H9 (cell line): Measurements from ENCODE around the gene EBPL. TPM values are rescaled to one million over a fixed set of nuclear protein-coding genes. Genes with fewer than 3 reads are reported as not detected.

Experiments
- DNase-seq: peaks from one replicate; pipeline ENCODE4 v3.0.0-alpha.2; 2017
- H2AFZ ChIP-seq: one replicate; pipeline ENCODE4 v1.6.1; 2013; ENCODE audit warnings: mild to moderate bottlenecking, low read length, control low read depth, moderate library complexity
- H2AK5ac ChIP-seq: 2 replicates; pipeline ENCODE4 v1.6.1; 2013; ENCODE audit warnings: low read length, control low read depth, mixed read lengths; ENCODE audit not compliant: insufficient read length
- H2BK120ac ChIP-seq: one replicate; pipeline ENCODE4 v1.6.1; 2013; ENCODE audit warnings: low read depth, mild to moderate bottlenecking, low read length, control low read depth, inconsistent platforms; ENCODE audit not compliant: poor library complexity, severe bottlenecking
- H2BK12ac ChIP-seq: 2 replicates; pipeline ENCODE4 v1.6.1; 2013; ENCODE audit warnings: low read length, control low read depth, mixed read lengths, low read depth; ENCODE audit not compliant: insufficient read length
- H2BK15ac ChIP-seq: 2 replicates; pipeline ENCODE4 v1.6.1; 2013; ENCODE audit warnings: low read depth, low read length, control low read depth
- H2BK20ac ChIP-seq: one replicate; pipeline ENCODE4 v1.6.1; 2013; ENCODE audit warnings: low read depth, mild to moderate bottlenecking, low read length, control low read depth, inconsistent platforms; ENCODE audit not compliant: poor library complexity, severe bottlenecking
- H2BK5ac ChIP-seq: 2 replicates; pipeline ENCODE4 v1.6.1; 2013; ENCODE audit warnings: low read length, control low read depth, mixed read lengths; ENCODE audit not compliant: insufficient read length
- H3K14ac ChIP-seq: 2 replicates; pipeline ENCODE4 v1.6.1; 2013; ENCODE audit warnings: low read length, control low read depth; ENCODE audit not compliant: insufficient read depth
- H3K18ac ChIP-seq: 2 replicates; pipeline ENCODE4 v1.6.1; 2013; ENCODE audit warnings: low read depth, mild to moderate bottlenecking, mixed read lengths, low read length, control low read depth; ENCODE audit not compliant: insufficient read length
- H3K23ac ChIP-seq: 2 replicates; pipeline ENCODE4 v1.6.1; 2013; ENCODE audit warnings: low read length, control low read depth, mixed read lengths, low read depth; ENCODE audit not compliant: insufficient read length
- H3K23me2 ChIP-seq: 2 replicates; pipeline ENCODE4 v1.6.1; 2013; ENCODE audit warnings: low read depth, mild to moderate bottlenecking, mixed read lengths, low read length, control low read depth; ENCODE audit not compliant: insufficient read length, poor library complexity, severe bottlenecking
- H3K27ac ChIP-seq: 2 replicates; pipeline ENCODE4 v1.5.1; 2013; ENCODE audit warnings: low read length, control low read depth, mixed read lengths, low read depth; ENCODE audit not compliant: insufficient read length
- H3K27me3 ChIP-seq: 2 replicates; pipeline ENCODE4 v1.6.1; 2013; ENCODE audit warnings: low read length, control low read depth, inconsistent platforms; ENCODE audit not compliant: insufficient read depth
- H3K4ac ChIP-seq: 2 replicates; pipeline ENCODE4 v1.6.1; 2013; ENCODE audit warnings: low read depth, mild to moderate bottlenecking, control low read depth, inconsistent platforms, low read length, moderate library complexity
- H3K4me1 ChIP-seq: 2 replicates; pipeline ENCODE4 v1.6.1; 2013; ENCODE audit warnings: low read length, control low read depth, inconsistent platforms; ENCODE audit not compliant: insufficient read depth
- H3K4me2 ChIP-seq: 2 replicates; pipeline ENCODE4 v1.6.1; 2013; ENCODE audit warnings: low read length, control low read depth, mixed read lengths; ENCODE audit not compliant: insufficient read length, insufficient read depth
- H3K56ac ChIP-seq: 2 replicates; pipeline ENCODE4 v1.6.1; 2013; ENCODE audit warnings: low read depth, mild to moderate bottlenecking, mixed read lengths, low read length, control low read depth; ENCODE audit not compliant: insufficient read length
- H3K79me1 ChIP-seq: 2 replicates; pipeline ENCODE4 v1.6.1; 2013; ENCODE audit warnings: low read depth, mild to moderate bottlenecking, moderate library complexity, low read length, control low read depth, inconsistent platforms; ENCODE audit not compliant: insufficient read depth, poor library complexity, severe bottlenecking
- H3K79me2 ChIP-seq: 2 replicates; pipeline ENCODE4 v1.6.1; 2013; ENCODE audit warnings: low read length, control low read depth, inconsistent platforms; ENCODE audit not compliant: insufficient read depth
- H3K9ac ChIP-seq: 2 replicates; pipeline ENCODE4 v1.6.1; 2013; ENCODE audit warnings: low read length, control low read depth, mixed read lengths; ENCODE audit not compliant: insufficient read length; ENCODE audit errors: extremely low read depth
- H3K9me3 ChIP-seq: one replicate; pipeline ENCODE4 v1.6.1; 2013; ENCODE audit warnings: low read depth, low read length, inconsistent platforms; ENCODE audit not compliant: control insufficient read depth
- H3T11ph ChIP-seq: one replicate; pipeline ENCODE4 v1.6.1; 2013; ENCODE audit warnings: mild to moderate bottlenecking, low read length, control low read depth, inconsistent platforms
- H4K20me1 ChIP-seq: one replicate; pipeline ENCODE4 v1.6.1; 2013; ENCODE audit not compliant: control insufficient read depth, insufficient read length, insufficient read depth
- H4K5ac ChIP-seq: 2 replicates; pipeline ENCODE4 v1.6.1; 2013; ENCODE audit warnings: low read depth, mild to moderate bottlenecking, mixed read lengths, low read length, control low read depth; ENCODE audit not compliant: insufficient read length
- H4K8ac ChIP-seq: replicated peaks from 2 replicates; pipeline ENCODE4 v1.6.1; 2013; ENCODE audit warnings: low read length, control low read depth, mixed read lengths, low read depth; ENCODE audit not compliant: insufficient read length
- H4K91ac ChIP-seq: 2 replicates; pipeline ENCODE4 v1.6.1; 2013; ENCODE audit warnings: low read depth, mild to moderate bottlenecking, moderate library complexity, mixed read lengths, low read length, control low read depth; ENCODE audit not compliant: insufficient read length
- H3K27ac Mint-ChIP-seq, 3 experiments: 2 replicates in 2 of 3; 3 replicates in 1 of 3; pipeline ENCODE4 v1.8.0; 2020 to 2021; ENCODE audit warnings: mixed read lengths in 3 of 3, mild to moderate bottlenecking in 1 of 3, moderate library complexity in 1 of 3
- H3K27me3 Mint-ChIP-seq: 2 replicates; pipeline ENCODE4 v1.8.0; 2021; ENCODE audit warnings: low read depth, mild to moderate bottlenecking, moderate library complexity, mixed read lengths
- H3K36me3 Mint-ChIP-seq, 3 experiments: 2 replicates in 2 of 3; 3 replicates in 1 of 3; pipeline ENCODE4 v1.8.0; 2020 to 2021; ENCODE audit warnings: low read depth in 3 of 3, mixed read lengths in 3 of 3; ENCODE audit not compliant: insufficient read depth in 1 of 3
- H3K4me1 Mint-ChIP-seq, 2 experiments: 2 replicates each; pipeline ENCODE4 v1.8.0; 2020; ENCODE audit warnings: mixed read lengths in 2 of 2
- H3K4me3 Mint-ChIP-seq, 2 experiments: 2 replicates in 1 of 2; 3 replicates in 1 of 2; pipeline ENCODE4 v1.8.0; 2020 to 2021; ENCODE audit warnings: mild to moderate bottlenecking in 2 of 2, mixed read lengths in 2 of 2, moderate library complexity in 1 of 2
- H3K9me3 Mint-ChIP-seq, 2 experiments: 2 replicates in 1 of 2; 3 replicates in 1 of 2; pipeline ENCODE4 v1.8.0; 2020; ENCODE audit warnings: mild to moderate bottlenecking in 2 of 2, mixed read lengths in 2 of 2, moderate library complexity in 1 of 2
- WGBS: extraction: QIAGEN DNeasy Blood & Tissue Kit; methylation state at CpG from one replicate; pipeline ENCODE4 v1.1.7; 2013; ENCODE audit warnings: missing lambda C conversion rate, low lambda C conversion rate, mixed read lengths; ENCODE audit not compliant: insufficient read length; ENCODE audit errors: extremely low coverage; 5-methylcytosine and 5-hydroxymethylcytosine counted together
- total RNA-seq: library from RNA; stranded (reverse); gene quantifications from 2 replicates; pipeline ENCODE4 v1.2.1, GENCODE V29; 2021
- TF ChIP-seq, protein P1 (sequence below): fragments of 200-600 bp; sonication (generic); conservative IDR thresholded peaks from 3 replicates; pipeline ENCODE4 v1.8.0; 2021; ENCODE audit warnings: antibody characterized with exemption, mild to moderate bottlenecking

The EBPL gene
- total RNA-seq, 1 experiment from 2014 or later, result 65.9 TPM

- no peak overlapping the region for H2BK5ac ChIP-seq
- no peak overlapping the region for H3K4me2 ChIP-seq
- H3K36me3 Mint-ChIP-seq, result peaks cover 0 to 4% (median 0%) of the 10 kb centered on the region in 3 experiments; a peak in 2 of 7 replicates
- no peak overlapping the region for H4K91ac ChIP-seq
- no peak overlapping the region for H3K4ac ChIP-seq
- H3K14ac ChIP-seq, result no peak overlapping the region
- H3K4me1 Mint-ChIP-seq, result peaks cover 14 to 15% of the 10 kb centered on the region in 2 experiments
- no peak overlapping the region for H2AK5ac ChIP-seq
- H3K23ac ChIP-seq, result no peak overlapping the region
- no peak overlapping the region for H3K18ac ChIP-seq
- no peak overlapping the region for H3K56ac ChIP-seq
- TF ChIP-seq, protein P1, sequence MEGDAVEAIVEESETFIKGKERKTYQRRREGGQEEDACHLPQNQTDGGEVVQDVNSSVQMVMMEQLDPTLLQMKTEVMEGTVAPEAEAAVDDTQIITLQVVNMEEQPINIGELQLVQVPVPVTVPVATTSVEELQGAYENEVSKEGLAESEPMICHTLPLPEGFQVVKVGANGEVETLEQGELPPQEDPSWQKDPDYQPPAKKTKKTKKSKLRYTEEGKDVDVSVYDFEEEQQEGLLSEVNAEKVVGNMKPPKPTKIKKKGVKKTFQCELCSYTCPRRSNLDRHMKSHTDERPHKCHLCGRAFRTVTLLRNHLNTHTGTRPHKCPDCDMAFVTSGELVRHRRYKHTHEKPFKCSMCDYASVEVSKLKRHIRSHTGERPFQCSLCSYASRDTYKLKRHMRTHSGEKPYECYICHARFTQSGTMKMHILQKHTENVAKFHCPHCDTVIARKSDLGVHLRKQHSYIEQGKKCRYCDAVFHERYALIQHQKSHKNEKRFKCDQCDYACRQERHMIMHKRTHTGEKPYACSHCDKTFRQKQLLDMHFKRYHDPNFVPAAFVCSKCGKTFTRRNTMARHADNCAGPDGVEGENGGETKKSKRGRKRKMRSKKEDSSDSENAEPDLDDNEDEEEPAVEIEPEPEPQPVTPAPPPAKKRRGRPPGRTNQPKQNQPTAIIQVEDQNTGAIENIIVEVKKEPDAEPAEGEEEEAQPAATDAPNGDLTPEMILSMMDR, result no peak
- no peaks in the 10 kb centered on the region for H3K27me3 Mint-ChIP-seq
- H3K27me3 ChIP-seq, result no peaks in the 10 kb centered on the region
- H4K8ac ChIP-seq, result no peak overlapping the region
- H2AFZ ChIP-seq, result no peak overlapping the region
- no peaks in the 10 kb centered on the region for H3K79me2 ChIP-seq
- no peaks in the 10 kb centered on the region for H3K4me1 ChIP-seq
- H2BK12ac ChIP-seq, result no peak overlapping the region
- H3K4me3 Mint-ChIP-seq, result no peak overlapping the region
- H3K9me3 ChIP-seq, result no peaks in the 10 kb centered on the region
- no peak overlapping the region for H4K5ac ChIP-seq
- no peak overlapping the region for H3T11ph ChIP-seq
- H3K27ac Mint-ChIP-seq, result no peak overlapping the region
- H2BK15ac ChIP-seq, result no peak overlapping the region
- H2BK20ac ChIP-seq, result no peak overlapping the region
- no peak overlapping the region for H3K27ac ChIP-seq
- H3K9ac ChIP-seq, result no peak overlapping the region
- no peaks in the 10 kb centered on the region for H3K79me1 ChIP-seq
- H4K20me1 ChIP-seq, result no peaks in the 10 kb centered on the region
- DNase-seq, result no peak
- no peak overlapping the region for H2BK120ac ChIP-seq
- no peaks in the 10 kb centered on the region; a peak in 1 of 5 replicates for H3K9me3 Mint-ChIP-seq
- no CpG with 5 or more reads among the region's 12 CpGs for WGBS
- no peaks in the 10 kb centered on the region for H3K23me2 ChIP-seq
These were observed 48.1 kb downstream of the EBPL start for GRCh38 chr13:49643035-49643646.
